HUES6 (cell line): ENCODE measurements around the gene DENND1C.

ENCODE experiments used
- H3K27ac ChIP-seq: 2 replicates; pipeline ENCODE4 v1.7.0; 2013; ENCODE audit warnings: low read depth, mild to moderate bottlenecking, low read length, inconsistent platforms
- H3K27me3 ChIP-seq: 2 replicates; pipeline ENCODE4 v1.6.1; 2013; ENCODE audit warnings: low read length; ENCODE audit not compliant: control insufficient read depth, insufficient read depth
- H3K36me3 ChIP-seq: 2 replicates; pipeline ENCODE4 v1.6.1; 2013; ENCODE audit warnings: low read length; ENCODE audit not compliant: control insufficient read depth, insufficient read depth
- H3K4me1 ChIP-seq: 2 replicates; pipeline ENCODE4 v1.6.1; 2013; ENCODE audit warnings: low read length; ENCODE audit not compliant: control insufficient read depth, insufficient read depth
- H3K4me3 ChIP-seq: 2 replicates; pipeline ENCODE4 v1.5.1; 2013; ENCODE audit warnings: low read depth, low read length
- H3K9ac ChIP-seq: one replicate; pipeline ENCODE4 v1.6.1; 2013; ENCODE audit warnings: mild to moderate bottlenecking, low read length
- H3K9me3 ChIP-seq: 2 replicates; pipeline ENCODE4 v1.6.1; 2013; ENCODE audit warnings: low read depth, low read length; ENCODE audit not compliant: control insufficient read depth, insufficient read depth

DENND1C gene

GRCh38 chr19:6460099-6460884, 21.3 kb downstream of the DENND1C start:
- Histone ChIP-seq H3K27ac (no peak overlapping the region), H3K36me3 (peaks cover 5% of the 10 kb centered on the region), H3K4me3 (peak overlapping the region; percentile 81), H3K9me3 (no peaks in the 10 kb centered on the region), H3K9ac (peak overlapping the region; percentile 60), H3K27me3 (peaks cover 26% of the 10 kb centered on the region; the same call in 1 of the 2 replicates), H3K4me1 (peaks cover 10% of the 10 kb centered on the region; the same call in 1 of the 2 replicates)

GRCh38 chr19:6459262-6460098, 22.1 kb downstream of the DENND1C start, which contains the start of gene SLC25A23:
Gene SLC25A23, minus strand, starts transcription at chr19:6459792. Its CDS starts 164 bp downstream, at chr19:6459628.
- Histone ChIP-seq H3K27ac (no peak within 1 kb of the TSS), H3K36me3 (peaks cover 9% of the 10 kb centered on the region), H3K4me1 (peaks cover 10% of the 10 kb centered on the region; the same call in 1 of the 2 replicates), H3K4me3 (peak within 1 kb of the TSS; percentile 81), H3K9ac (peak within 1 kb of the TSS; percentile 60), H3K27me3 (peaks cover 18% of the 10 kb centered on the region; the same call in 1 of the 2 replicates), H3K9me3 (peaks cover 6% of the 10 kb centered on the region)

GRCh38 chr19:6458695-6459261, 22.8 kb downstream of the DENND1C start:
- Histone ChIP-seq H3K4me1 (peaks cover 10% of the 10 kb centered on the region; the same call in 1 of the 2 replicates), H3K9me3 (peaks cover 13% of the 10 kb centered on the region), H3K4me3 (peak overlapping the region; percentile 81), H3K9ac (peak overlapping the region; percentile 54), H3K36me3 (peaks cover 16% of the 10 kb centered on the region), H3K27ac (no peak overlapping the region), H3K27me3 (peaks cover 11% of the 10 kb centered on the region; the same call in 1 of the 2 replicates)

- peaks cover 17% of the 10 kb centered on the region for H3K9me3 ChIP-seq
- H3K9ac ChIP-seq: peak overlapping the region; percentile 14
- H3K4me1 ChIP-seq: peaks cover 10% of the 10 kb centered on the region; the same call in 1 of the 2 replicates
- peaks cover 6% of the 10 kb centered on the region; the same call in 1 of the 2 replicates for H3K27me3 ChIP-seq
- peaks cover 22% of the 10 kb centered on the region for H3K36me3 ChIP-seq
- H3K4me3 ChIP-seq: peak overlapping the region; percentile 81; the same call in 1 of the 2 replicates
- no peak overlapping the region for H3K27ac ChIP-seq
Observed at GRCh38 chr19:6457958-6458694, 23.5 kb downstream of the DENND1C start.

GRCh38 chr19:6455924-6456323, 25.7 kb downstream of the DENND1C start:
- H3K36me3 ChIP-seq: peaks cover 36% of the 10 kb centered on the region

GRCh38 chr19:6453951-6454565, 27.5 kb downstream of the DENND1C start:
- peaks cover 36% of the 10 kb centered on the region for H3K36me3 ChIP-seq
- peaks cover 9% of the 10 kb centered on the region; the same call in 1 of the 2 replicates for H3K4me1 ChIP-seq
- no peaks in the 10 kb centered on the region for H3K27me3 ChIP-seq
- no peak overlapping the region for H3K4me3 ChIP-seq
- no peak overlapping the region for H3K9ac ChIP-seq
- no peak overlapping the region for H3K27ac ChIP-seq
- peaks cover 17% of the 10 kb centered on the region for H3K9me3 ChIP-seq

More at GRCh38 chr19:6455924-6456323, 25.7 kb downstream of the DENND1C start:
- Histone ChIP-seq H3K9ac (no peak overlapping the region), H3K4me1 (peaks cover 10% of the 10 kb centered on the region; the same call in 1 of the 2 replicates), H3K27ac (no peak overlapping the region), H3K27me3 (no peaks in the 10 kb centered on the region), H3K4me3 (no peak overlapping the region), H3K9me3 (peaks cover 17% of the 10 kb centered on the region)

GRCh38 chr19:6452899-6453298, 28.7 kb downstream of the DENND1C start:
- Histone ChIP-seq H3K9me3 (peaks cover 17% of the 10 kb centered on the region), H3K36me3 (peaks cover 36% of the 10 kb centered on the region), H3K9ac (no peak overlapping the region), H3K27me3 (no peaks in the 10 kb centered on the region), H3K4me3 (no peak overlapping the region), H3K27ac (no peak overlapping the region), H3K4me1 (peaks cover under 1% of the 10 kb centered on the region; the same call in 1 of the 2 replicates)

- Histone ChIP-seq H3K4me3 (no peak overlapping the region), H3K27ac (no peak overlapping the region), H3K36me3 (peaks cover 36% of the 10 kb centered on the region), H3K4me1 (no peaks in the 10 kb centered on the region), H3K9me3 (peaks cover 17% of the 10 kb centered on the region), H3K9ac (no peak overlapping the region), H3K27me3 (no peaks in the 10 kb centered on the region)
Observed at GRCh38 chr19:6452223-6452614, 29.4 kb downstream of the DENND1C start.

- H3K9me3 ChIP-seq: peaks cover 17% of the 10 kb centered on the region
- no peak overlapping the region for H3K4me3 ChIP-seq
- peaks cover 36% of the 10 kb centered on the region for H3K36me3 ChIP-seq
- no peaks in the 10 kb centered on the region for H3K4me1 ChIP-seq
- no peak overlapping the region for H3K9ac ChIP-seq
- H3K27me3 ChIP-seq: no peaks in the 10 kb centered on the region
- no peak overlapping the region for H3K27ac ChIP-seq
Observed at GRCh38 chr19:6451583-6452222, 29.9 kb downstream of the DENND1C start.
